CD4-positive, alpha-beta T cell (primary cell): ENCODE measurements around the gene CALN1. TPM values are rescaled to one million over a fixed set of nuclear protein-coding genes. Genes with fewer than 3 reads are reported as not detected.

ENCODE experiments used
- ATAC-seq: fragments of 200-7000 bp; cut with Tn5 transposase; one replicate; pipeline ENCODE4 v1.10.0; 2022; ENCODE audit warnings: mild to moderate bottlenecking; ENCODE audit not compliant: poor library complexity
- CTCF ChIA-PET: fragments of 350-600 bp; sonication (Branson Sonifier 250); formaldehyde crosslinking; loops from one replicate; lab custom pipeline; 2021; ENCODE audit warnings: antibody characterized with exemption, inconsistent platforms; lab: Charles Lee
- POLR2A ChIA-PET: fragments of 350-600 bp; sonication (Branson Sonifier 250); formaldehyde crosslinking; loops from one replicate; lab custom pipeline; 2021; ENCODE audit warnings: antibody characterized with exemption, inconsistent platforms; lab: Charles Lee
- DNase-seq, 14 experiments: peaks; one replicate each; pipeline ENCODE4 v3.0.0-alpha.2; 2013 to 2020; ENCODE audit warnings: mixed read lengths in 2 of 14
- H3K27ac ChIP-seq, 2 donors: one replicate each; pipeline versions ENCODE4 v1.5.1 to v1.7.0; 2013; ENCODE audit warnings: low read length in 2 of 2, low read depth in 1 of 2, mild to moderate bottlenecking in 1 of 2
- H3K27me3 ChIP-seq, 2 experiments: 1 replicate in 1 of 2; 2 replicates in 1 of 2; pipeline versions ENCODE4 v1.6.1 to v1.7.0; 2013; ENCODE audit warnings: low read length in 2 of 2, control low read depth in 1 of 2, mild to moderate bottlenecking in 1 of 2, moderate library complexity in 1 of 2; ENCODE audit not compliant: insufficient read depth in 2 of 2, control insufficient read depth in 1 of 2
- H3K36me3 ChIP-seq: one replicate; pipeline ENCODE4 v1.6.1; 2013; ENCODE audit warnings: low read length, control low read depth; ENCODE audit not compliant: insufficient read depth
- H3K4me1 ChIP-seq: one replicate; pipeline ENCODE4 v1.6.1; 2013; ENCODE audit warnings: low read length, control low read depth; ENCODE audit not compliant: insufficient read depth
- H3K4me3 ChIP-seq: one replicate; pipeline ENCODE4 v1.5.1; 2013; ENCODE audit warnings: mild to moderate bottlenecking, low read length, moderate library complexity
- H3K9me3 ChIP-seq, 2 experiments: 1 replicate in 1 of 2; 2 replicates in 1 of 2; pipeline versions ENCODE4 v1.6.1 to v1.7.0; 2013; ENCODE audit warnings: low read length in 2 of 2, mild to moderate bottlenecking in 2 of 2, control low read depth in 1 of 2, moderate library complexity in 1 of 2; ENCODE audit not compliant: control insufficient read depth in 1 of 2, insufficient read depth in 1 of 2
- H3K27ac Mint-ChIP-seq: one replicate; pipeline ENCODE4 v1.8.0; 2020; ENCODE audit warnings: mixed read lengths
- H3K27me3 Mint-ChIP-seq: one replicate; pipeline ENCODE4 v1.8.0; 2021; ENCODE audit warnings: mixed read lengths
- H3K36me3 Mint-ChIP-seq: one replicate; pipeline ENCODE4 v1.8.0; 2021; ENCODE audit warnings: low read depth, mixed read lengths
- H3K4me1 Mint-ChIP-seq: one replicate; pipeline ENCODE4 v1.8.0; 2021; ENCODE audit warnings: low read depth, mixed read lengths
- H3K4me3 Mint-ChIP-seq: one replicate; pipeline ENCODE4 v1.8.0; 2020; ENCODE audit warnings: mild to moderate bottlenecking, mixed read lengths
- H3K9me3 Mint-ChIP-seq: one replicate; pipeline ENCODE4 v1.8.0; 2020; ENCODE audit warnings: mixed read lengths
- intact Hi-C, 2 experiments: fragments of 100-400 bp; cut with DNase I in 1 of 2; cut with micrococcal nuclease in 1 of 2; formaldehyde crosslinking; loops; one replicate each; pipeline versions ENCODE4 v1.15.1 to v1.9.0; 2023 to 2025; cut with DNase I, micrococcal nuclease
- total RNA-seq, 174 experiments: library from RNA in 2 of 174; stranded (reverse) in 2 of 174; gene quantifications; one replicate each; pipeline ENCODE4 v1.2.3 and lab custom pipeline; 2021 to 2026
- TF ChIP-seq, protein P1 (sequence below): fragments of 200-600 bp; IDR thresholded peaks from one replicate; pipeline ENCODE4 v1.8.0; 2022; ENCODE audit warnings: antibody characterized with exemption, mild to moderate bottlenecking

The CALN1 gene
- total RNA-seq, 2 experiments from 2014 or later: 0.06 TPM; not detected in 1

DNA sequence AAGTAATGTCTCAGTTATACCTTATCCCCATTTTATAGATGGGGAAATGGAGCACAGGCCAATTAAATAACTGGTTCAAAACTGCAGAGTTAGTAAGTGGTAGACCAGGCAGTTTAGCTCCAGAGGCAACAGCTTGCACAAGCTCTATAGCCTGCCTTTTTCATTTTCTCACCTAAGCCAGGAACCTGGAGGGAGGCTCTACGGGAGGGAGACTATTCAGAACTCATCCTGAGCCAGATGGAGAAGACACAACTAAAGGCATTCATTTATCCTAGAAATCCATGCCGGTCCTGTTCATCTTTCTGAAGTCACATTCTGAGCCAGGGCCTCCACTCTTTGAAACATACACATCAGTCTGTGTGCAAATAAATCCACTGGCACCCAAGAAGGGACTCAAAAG is 103.2 kb downstream of the CALN1 start:
- intact Hi-C loops: no loop called here
- POLR2A ChIA-PET: no interaction called here

DNA sequence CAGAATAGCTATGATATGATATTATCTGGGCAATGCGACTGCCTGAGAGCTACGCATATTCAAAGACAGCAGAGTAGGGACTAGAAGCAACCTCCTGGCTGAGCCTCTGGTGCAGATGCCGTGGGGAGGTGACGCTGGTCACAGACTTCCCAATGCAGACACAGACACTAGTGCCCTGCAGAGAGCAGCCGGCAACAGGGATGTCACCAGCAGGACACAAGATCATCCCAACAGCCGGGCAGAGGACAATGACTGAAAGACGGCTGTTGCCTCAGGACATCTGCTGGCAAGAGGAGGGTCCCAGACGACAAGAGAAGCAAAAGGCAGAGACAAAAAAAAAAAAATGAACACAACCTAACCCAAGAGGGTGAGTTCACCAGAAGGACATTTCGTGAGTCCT is 104.6 kb downstream of the CALN1 start:
- intact Hi-C loops: no loop called here
- Mint-ChIP-seq H3K27me3 (no peaks in the 10 kb centered on the region), H3K27ac (no peak overlapping the region), H3K36me3 (no peaks in the 10 kb centered on the region), H3K9me3 (no peaks in the 10 kb centered on the region), H3K4me1 (no peaks in the 10 kb centered on the region), H3K4me3 (no peak overlapping the region)
- TF ChIP-seq, protein P1, sequence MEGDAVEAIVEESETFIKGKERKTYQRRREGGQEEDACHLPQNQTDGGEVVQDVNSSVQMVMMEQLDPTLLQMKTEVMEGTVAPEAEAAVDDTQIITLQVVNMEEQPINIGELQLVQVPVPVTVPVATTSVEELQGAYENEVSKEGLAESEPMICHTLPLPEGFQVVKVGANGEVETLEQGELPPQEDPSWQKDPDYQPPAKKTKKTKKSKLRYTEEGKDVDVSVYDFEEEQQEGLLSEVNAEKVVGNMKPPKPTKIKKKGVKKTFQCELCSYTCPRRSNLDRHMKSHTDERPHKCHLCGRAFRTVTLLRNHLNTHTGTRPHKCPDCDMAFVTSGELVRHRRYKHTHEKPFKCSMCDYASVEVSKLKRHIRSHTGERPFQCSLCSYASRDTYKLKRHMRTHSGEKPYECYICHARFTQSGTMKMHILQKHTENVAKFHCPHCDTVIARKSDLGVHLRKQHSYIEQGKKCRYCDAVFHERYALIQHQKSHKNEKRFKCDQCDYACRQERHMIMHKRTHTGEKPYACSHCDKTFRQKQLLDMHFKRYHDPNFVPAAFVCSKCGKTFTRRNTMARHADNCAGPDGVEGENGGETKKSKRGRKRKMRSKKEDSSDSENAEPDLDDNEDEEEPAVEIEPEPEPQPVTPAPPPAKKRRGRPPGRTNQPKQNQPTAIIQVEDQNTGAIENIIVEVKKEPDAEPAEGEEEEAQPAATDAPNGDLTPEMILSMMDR: no peak
- ChIA-PET CTCF (no interaction called here), POLR2A (no interaction called here)
- no peak for DNase-seq
- Histone ChIP-seq H3K4me1 (no peaks in the 10 kb centered on the region), H3K9me3 (peaks cover 0 to 20% of the 10 kb centered on the region in 2 experiments), H3K4me3 (no peak overlapping the region), H3K27ac (no peak overlapping the region), H3K36me3 (no peaks in the 10 kb centered on the region), H3K27me3 (no peaks in the 10 kb centered on the region)
- no peak for ATAC-seq

More for the DNA sequence above, 103.2 kb downstream of the CALN1 start:
- Mint-ChIP-seq H3K27me3 (no peaks in the 10 kb centered on the region), H3K9me3 (no peaks in the 10 kb centered on the region), H3K27ac (no peak overlapping the region), H3K4me3 (no peak overlapping the region), H3K36me3 (no peaks in the 10 kb centered on the region), H3K4me1 (no peaks in the 10 kb centered on the region)
- CTCF ChIA-PET: no interaction called here
- no peaks in the 10 kb centered on the region for H3K36me3 ChIP-seq
- no peak for DNase-seq
- ATAC-seq: no peak
- H3K4me1 ChIP-seq: no peaks in the 10 kb centered on the region
- TF ChIP-seq, protein P1: no peak
- no peak overlapping the region for H3K4me3 ChIP-seq
- no peaks in the 10 kb centered on the region for H3K27me3 ChIP-seq
- no peak overlapping the region for H3K27ac ChIP-seq
- peaks cover 0 to 20% of the 10 kb centered on the region in 2 experiments for H3K9me3 ChIP-seq

DNA sequence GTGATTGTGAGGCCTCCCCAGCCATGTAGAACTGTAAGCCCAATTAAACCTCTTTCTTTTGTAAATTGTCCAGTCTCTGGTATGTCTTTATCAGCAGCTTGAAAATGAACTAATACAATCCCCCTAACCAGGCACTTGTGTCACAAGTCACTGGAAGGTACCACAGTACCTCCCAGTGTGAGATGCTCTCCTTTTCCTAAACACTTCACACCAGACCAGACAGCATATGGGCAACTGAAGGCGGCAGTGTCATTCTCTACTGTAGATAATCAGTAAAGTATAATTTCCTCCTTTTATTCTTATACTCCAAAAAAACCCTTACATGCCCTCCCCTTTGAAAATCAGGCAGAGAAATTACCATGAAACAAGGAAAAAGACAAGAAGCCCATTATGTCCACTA is 113.2 kb downstream of the CALN1 start:
- no peak overlapping the region for H3K27ac Mint-ChIP-seq
- H3K36me3 Mint-ChIP-seq: no peaks in the 10 kb centered on the region
- no peak for ATAC-seq

More for the DNA sequence above, 113.2 kb downstream of the CALN1 start:
- ChIA-PET POLR2A (no interaction called here), CTCF (no interaction called here)
- Histone ChIP-seq H3K4me3 (no peak overlapping the region), H3K27me3 (no peaks in the 10 kb centered on the region), H3K9me3 (no peaks in the 10 kb centered on the region), H3K27ac (no peak overlapping the region), H3K36me3 (no peaks in the 10 kb centered on the region), H3K4me1 (no peaks in the 10 kb centered on the region)
- H3K27me3 Mint-ChIP-seq: no peaks in the 10 kb centered on the region
- H3K4me1 Mint-ChIP-seq: no peaks in the 10 kb centered on the region
- intact Hi-C loops: no loop called here
- H3K4me3 Mint-ChIP-seq: no peak overlapping the region
- TF ChIP-seq, protein P1: no peak
- DNase-seq: no peak
- H3K9me3 Mint-ChIP-seq: no peaks in the 10 kb centered on the region
